Mucosa of gallbladder (tissue), 1 donor: ENCODE measurements around the gene DHX34. TPM values are rescaled to one million over a fixed set of nuclear protein-coding genes. Genes with fewer than 3 reads are reported as not detected.
"Not testable (repeated sequence)": the region's sequence is repeated elsewhere in the genome, so short reads cannot be mapped to it uniquely, and the experiment has no call there.

Experiments used
- DNase-seq: peaks from one replicate; pipeline ENCODE4 v3.0.0-alpha.2; 2020; ENCODE audit warnings: low spot score
- total RNA-seq: library from RNA; stranded (reverse); gene quantifications from one replicate; pipeline ENCODE4 v1.2.1, GENCODE V29; 2021
- donor health status: DM: no; HTN: no; CAD: no.

DHX34 gene, protein sequence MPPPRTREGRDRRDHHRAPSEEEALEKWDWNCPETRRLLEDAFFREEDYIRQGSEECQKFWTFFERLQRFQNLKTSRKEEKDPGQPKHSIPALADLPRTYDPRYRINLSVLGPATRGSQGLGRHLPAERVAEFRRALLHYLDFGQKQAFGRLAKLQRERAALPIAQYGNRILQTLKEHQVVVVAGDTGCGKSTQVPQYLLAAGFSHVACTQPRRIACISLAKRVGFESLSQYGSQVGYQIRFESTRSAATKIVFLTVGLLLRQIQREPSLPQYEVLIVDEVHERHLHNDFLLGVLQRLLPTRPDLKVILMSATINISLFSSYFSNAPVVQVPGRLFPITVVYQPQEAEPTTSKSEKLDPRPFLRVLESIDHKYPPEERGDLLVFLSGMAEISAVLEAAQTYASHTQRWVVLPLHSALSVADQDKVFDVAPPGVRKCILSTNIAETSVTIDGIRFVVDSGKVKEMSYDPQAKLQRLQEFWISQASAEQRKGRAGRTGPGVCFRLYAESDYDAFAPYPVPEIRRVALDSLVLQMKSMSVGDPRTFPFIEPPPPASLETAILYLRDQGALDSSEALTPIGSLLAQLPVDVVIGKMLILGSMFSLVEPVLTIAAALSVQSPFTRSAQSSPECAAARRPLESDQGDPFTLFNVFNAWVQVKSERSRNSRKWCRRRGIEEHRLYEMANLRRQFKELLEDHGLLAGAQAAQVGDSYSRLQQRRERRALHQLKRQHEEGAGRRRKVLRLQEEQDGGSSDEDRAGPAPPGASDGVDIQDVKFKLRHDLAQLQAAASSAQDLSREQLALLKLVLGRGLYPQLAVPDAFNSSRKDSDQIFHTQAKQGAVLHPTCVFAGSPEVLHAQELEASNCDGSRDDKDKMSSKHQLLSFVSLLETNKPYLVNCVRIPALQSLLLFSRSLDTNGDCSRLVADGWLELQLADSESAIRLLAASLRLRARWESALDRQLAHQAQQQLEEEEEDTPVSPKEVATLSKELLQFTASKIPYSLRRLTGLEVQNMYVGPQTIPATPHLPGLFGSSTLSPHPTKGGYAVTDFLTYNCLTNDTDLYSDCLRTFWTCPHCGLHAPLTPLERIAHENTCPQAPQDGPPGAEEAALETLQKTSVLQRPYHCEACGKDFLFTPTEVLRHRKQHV
- total RNA-seq, result 19.1 TPM

DNA sequence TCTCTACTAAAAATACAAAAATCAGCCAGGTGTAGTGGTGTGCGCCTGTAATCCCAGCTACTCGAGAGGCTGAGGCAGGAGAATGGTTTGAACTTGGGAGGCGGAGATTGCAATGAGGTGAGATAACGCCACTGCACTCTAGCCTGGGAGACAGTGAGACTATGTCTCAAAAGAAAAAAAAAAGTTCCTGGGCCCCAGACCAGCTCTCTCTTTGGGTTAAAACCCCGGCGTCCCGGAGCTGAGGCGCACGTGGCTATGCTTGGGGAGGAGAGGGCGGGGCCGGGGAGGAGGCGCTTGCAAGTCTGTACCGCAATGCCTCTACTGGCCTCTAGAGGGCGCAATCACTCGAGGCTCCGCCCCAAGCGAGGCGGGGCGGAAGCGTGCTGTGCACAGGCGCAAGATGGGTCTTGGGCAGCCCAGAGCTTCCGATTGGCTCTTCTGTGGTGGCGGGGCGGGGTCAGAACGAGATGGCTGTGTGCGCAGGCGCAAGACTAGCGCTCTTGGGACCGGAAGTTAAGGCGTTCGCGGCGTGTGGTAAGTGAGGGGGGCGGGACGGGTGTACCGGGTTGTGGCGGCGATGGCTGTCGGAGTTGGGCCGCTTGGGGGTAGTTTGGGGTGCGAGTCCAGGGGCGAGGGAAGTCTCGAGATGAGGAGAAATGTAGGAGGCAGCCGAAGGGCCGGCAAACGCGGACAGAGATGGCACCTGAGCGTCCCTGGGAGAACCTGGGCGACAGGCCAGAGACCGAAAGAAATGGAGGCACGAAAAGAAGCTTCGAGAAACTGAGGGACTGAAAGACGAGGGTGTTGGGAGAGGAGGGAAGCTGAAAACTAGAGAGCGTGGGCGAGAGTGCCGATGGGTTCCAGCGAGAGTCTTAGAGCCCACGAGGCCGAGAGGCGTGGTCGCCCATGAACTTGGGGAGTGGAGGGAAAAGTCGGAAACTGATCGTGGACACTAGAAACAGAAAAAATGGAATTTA, at the start of gene DHX34:
DHX34 (plus strand) TSS at position 497 of the 977 bp plus-strand sequence. CDS start 3,716 bp downstream, outside the sequence.
- DNase-seq, result peak; percentile 100

DNA sequence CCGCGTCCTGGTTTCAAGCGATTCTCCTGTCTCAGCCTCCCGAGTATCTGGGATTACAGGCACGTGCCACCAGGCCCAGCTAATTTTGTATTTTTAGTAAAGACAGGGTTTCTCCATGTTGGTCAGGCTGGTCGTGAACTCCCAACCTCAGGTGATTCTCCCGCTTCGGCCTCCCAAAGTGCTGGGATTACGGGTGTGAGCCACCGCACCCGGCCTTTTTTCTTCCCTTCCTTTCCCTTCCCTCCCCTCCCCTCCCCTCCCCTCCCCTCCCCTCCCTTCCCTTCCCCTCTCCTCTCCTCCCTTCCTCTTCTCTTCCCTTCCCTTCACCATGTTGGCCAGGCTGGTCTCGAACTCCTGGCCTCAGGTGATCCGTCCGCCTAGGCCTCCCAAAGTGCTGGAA, 48.2 kb upstream of the DHX34 start:
- DNase-seq, result not testable (repeated sequence)

DNA sequence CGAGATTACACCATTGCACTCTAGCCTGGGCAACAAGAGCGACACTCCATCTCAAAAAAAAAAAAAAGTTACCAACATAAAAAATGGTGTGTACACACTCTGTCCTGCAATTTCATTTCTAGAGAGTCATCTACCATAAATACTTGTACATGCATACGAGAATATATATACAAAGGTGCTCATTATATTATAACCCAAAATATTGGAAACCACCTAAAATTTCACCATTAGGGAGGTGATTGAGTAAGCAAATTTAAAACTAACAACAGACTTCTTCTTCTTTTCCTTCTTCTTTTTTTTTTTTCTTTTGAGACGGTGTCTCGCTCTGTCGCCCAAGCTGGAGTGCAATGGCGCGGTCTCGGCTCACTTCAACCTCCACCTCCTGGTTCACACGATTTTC, 46.9 kb upstream of the DHX34 start:
- no peak for DNase-seq

DNA sequence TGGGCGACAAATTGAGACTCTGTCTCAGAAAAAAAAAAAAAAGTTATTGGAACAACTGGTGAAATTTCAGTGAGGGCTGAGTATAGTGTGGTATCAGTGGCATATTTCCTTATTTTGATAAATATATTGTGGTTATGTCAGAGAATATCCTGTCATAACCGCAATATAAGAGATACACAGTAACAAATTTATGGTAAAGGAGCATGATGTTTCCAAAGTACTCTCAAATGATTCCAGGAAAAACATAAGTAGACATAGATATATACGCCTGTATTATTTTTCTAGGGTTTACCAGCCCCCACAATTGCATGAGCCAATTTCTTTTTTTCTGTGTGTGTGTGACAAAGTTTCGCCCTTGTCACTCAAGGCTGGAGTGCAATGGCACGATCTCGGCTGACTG, 45.1 kb upstream of the DHX34 start:
- no peak for DNase-seq

DNA sequence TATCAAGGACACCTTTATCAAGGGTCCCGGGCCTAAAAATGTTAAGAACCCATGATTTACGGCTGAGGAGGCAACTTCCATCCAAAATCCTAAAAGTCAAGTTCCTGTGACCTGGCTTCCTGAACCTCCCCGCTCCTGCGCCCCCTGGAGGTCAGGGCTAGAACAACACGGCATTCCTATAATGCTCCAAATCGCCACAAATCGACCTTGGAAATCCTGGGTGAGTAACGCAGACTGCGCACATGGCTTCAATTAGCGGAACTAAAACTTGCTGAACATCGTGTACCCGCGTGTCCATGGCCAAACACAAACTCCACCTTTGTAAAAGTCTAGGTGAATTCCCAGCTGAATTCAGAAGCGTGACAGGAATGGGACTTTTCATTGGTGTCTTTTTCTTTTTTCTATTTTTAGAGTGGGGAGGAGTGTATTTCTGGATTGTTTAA, 43.8 kb upstream of the DHX34 start:
- DNase-seq, result peak; percentile 53

DNA sequence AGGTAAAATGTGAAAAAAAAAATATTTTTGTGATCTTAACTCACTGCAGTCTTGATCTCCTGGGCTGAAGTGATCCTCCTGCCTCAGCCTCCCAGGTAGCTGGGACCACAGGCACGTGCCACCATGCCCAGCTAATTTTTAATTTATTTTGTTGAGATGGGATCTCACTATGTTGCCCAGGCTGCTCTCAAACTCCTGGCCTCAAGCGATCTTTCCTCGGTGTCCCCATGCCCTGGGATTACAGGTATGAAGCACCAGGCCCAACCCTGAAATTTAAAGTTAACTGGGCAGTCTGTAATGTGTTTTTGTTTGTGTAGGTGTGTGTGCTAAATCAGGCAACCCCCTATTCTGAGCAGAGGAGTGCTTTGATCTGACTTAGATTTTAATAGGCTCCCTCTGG, 42.8 kb upstream of the DHX34 start:
- DNase-seq, result no peak

DNA sequence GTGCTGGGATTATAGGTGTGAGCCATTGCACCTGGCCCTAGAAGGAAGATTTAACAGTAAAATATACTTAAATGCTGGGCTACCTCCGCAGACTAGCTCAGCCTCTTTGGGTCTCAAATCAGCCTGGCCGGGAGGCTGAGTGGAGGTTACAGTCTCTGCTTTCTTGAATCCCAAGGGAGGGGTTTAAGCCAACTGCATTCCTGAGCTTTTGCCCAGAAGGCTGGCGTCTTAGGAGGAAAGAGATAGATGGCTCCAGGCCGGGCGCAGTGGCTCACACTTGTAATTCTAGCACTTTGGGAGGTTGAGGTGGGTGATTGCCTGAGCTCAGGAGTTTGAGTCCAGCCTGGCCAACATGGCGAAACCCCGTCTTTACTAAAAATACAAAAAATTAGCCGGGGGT, 40.1 kb upstream of the DHX34 start:
- no peak for DNase-seq

DNA sequence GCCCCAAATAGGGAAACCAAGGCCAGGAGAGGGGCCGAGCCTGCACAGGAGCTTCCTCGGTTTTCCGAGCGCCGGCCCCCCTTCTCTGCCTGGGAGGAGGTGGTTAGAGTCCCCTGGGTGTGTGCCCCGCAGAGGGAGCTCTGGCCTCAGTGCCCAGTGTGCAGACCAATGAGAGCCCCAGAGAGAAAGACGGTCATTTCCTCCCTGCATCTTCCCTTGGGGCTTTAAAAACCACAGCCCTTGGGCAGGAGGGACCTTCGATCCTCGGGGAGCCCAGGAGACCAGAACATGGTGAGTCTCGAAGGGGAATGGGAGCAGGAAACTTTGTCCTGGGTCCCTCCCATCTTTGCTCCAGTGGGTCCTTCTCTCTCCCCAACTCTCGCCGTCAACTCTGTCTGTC, 39.5 kb upstream of the DHX34 start, which contains the start of gene C5AR1:
C5AR1 (plus strand) TSS at position 254 of the 400 bp plus-strand sequence; CDS start at position 289, 35 bp downstream.
- no peak for DNase-seq

DNA sequence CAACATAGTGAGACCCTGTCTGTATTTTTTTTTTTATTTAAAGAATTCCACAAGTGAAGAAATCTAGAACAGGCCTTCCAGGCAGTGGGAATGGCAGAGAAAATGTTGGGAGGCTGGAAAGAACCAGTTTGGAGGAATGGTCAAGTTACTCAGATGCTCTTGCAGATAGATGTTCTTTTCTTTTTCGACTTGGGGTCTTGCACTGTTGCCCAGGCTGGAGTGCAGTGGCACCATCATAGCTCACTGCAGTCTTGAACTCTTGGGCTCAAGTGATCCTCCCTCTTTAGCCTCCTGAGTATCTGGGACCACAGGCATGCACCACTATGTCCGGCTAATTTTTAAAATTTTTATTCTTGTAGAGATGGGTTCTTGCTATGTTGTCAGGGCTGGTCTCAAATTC, 38.8 kb upstream of the DHX34 start:
- no peak for DNase-seq

DNA sequence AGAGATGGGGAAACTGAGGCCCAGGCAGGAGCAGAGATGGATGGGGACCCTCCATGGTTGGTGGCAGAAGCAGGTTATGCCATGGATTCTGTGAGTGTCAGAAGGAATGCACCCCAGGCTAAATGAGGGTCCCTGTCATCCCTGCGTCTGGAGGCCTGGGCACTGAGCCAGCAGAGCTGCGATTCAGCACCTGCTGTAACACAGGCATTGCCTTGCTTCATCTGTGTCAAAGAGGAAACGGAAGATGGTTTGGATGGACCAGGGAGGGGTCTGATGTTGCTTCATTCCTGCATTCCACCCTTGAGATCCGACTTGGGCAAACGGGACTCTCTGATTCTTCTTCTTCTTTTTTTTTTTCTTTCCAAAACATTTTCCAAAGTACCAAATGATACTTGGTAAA, 38.3 kb upstream of the DHX34 start:
- no peak for DNase-seq

DNA sequence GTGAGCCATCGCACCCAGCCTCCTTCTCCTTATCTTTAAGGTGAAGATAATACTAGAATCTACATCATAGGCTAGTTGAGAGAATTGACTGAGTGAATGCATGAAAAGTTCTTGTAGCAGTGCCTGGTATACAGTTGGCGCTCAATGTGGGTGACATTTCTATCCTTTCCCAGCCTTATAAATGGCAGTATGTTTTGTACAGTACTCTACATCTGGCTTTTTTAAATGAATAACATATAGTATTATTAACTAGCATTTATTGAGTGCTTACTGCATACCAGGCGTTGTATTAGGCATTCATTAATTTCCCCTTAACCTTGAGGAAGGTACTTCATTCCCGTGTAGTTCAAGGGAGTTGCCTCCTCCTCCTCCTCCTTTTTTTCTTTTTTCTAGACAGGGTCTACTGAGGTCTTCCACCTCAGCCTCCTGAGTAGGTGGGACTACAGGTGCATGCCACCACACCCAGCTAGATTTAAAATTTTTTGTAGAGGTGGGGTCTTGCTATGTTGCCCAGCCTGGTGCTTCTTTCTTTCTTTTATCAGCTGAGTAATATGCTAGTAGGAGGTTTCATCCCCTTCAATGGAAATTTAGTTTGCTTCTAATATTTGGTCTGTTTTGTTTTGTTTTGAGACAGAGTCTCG, 36.6 kb upstream of the DHX34 start:
- no peak for DNase-seq

DNA sequence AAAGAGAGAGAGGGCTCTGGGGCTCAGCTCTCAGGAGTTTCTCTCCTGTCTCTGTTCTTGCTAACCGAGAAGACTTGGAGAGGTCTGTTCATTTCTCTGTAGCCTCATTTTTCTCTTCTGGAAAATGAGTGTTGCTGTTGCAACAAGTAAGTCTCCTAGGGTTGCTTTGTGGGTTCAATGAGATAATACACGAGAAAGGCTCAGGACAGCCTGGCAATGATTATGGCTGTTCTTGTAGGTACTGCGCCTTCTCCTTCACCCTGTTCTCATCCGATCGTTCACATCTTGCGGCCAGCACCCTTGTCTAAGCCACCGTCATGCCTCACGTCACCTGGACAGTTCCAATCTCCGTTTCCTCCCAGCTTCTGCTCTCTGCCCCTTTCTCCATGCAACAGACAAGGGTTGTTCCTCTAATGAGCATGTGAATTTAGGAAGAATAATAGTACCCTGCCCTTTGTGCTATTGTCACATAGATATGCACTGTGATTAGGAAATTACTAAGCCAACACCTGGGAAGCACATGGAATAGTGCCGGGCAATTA, 35.3 kb upstream of the DHX34 start:
- DNase-seq, result no peak

DNA sequence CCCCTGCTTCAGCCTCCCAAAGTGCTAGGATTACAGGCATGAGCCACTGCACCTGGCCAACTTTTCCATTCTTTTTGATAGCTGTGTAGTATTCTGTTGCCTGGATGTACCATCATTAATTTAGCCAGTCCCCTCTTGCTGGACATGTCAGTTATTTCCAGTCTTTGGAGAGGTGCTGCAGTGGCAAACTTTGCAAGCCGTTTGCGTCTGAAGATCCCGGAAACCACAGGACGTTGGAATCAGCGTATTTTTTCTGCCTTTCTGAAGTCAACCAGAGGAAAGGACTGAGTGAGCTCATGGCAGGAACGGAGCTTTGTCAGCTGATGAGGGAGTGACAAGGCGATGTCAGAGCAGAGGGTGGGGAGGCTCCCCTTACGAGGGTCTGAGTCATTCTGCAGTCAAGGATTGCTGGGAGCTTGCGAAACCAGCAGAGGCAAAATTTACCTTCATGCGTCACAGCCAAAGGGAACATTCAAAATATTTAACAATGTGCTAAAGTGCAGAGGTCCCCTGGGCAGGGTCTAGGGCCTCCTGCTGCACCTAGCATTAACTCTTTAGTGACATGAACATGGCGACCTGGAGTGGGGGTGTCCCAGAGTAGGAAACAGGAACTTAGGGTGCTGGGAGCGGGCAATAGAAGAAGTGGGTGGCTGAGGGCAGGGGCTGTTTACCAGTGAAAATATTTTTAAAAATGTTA, 33.8 kb upstream of the DHX34 start:
- DNase-seq, result peak; percentile 65

DNA sequence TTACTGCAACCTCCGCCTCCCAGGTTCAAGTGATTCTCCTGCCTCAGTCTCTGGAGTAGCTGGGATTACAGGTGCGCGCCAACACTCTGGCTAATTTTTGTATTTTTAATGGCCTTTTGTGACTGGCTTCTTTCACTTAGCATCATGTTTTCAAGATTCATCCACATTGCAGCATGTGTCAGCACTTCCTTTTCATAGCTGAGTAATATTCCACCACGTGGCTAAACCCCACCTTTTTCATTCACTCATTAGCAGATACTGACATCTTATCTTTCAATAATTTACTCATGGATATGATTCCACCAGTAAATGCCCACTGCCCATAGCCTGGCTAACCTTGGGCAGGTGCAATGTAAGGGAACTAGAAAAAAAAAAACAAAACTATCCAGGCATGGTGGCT, 32.6 kb upstream of the DHX34 start:
- DNase-seq, result no peak

DNA sequence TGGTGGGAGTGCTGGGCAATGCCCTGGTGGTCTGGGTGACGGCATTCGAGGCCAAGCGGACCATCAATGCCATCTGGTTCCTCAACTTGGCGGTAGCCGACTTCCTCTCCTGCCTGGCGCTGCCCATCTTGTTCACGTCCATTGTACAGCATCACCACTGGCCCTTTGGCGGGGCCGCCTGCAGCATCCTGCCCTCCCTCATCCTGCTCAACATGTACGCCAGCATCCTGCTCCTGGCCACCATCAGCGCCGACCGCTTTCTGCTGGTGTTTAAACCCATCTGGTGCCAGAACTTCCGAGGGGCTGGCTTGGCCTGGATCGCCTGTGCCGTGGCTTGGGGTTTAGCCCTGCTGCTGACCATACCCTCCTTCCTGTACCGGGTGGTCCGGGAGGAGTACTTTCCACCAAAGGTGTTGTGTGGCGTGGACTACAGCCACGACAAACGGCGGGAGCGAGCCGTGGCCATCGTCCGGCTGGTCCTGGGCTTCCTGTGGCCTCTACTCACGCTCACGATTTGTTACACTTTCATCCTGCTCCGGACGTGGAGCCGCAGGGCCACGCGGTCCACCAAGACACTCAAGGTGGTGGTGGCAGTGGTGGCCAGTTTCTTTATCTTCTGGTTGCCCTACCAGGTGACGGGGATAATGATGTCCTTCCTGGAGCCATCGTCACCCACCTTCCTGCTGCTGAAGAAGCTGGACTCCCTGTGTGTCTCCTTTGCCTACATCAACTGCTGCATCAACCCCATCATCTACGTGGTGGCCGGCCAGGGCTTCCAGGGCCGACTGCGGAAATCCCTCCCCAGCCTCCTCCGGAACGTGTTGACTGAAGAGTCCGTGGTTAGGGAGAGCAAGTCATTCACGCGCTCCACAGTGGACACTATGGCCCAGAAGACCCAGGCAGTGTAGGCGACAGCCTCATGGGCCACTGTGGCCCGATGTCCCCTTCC, 28.9 kb upstream of the DHX34 start:
- no peak for DNase-seq

DNA sequence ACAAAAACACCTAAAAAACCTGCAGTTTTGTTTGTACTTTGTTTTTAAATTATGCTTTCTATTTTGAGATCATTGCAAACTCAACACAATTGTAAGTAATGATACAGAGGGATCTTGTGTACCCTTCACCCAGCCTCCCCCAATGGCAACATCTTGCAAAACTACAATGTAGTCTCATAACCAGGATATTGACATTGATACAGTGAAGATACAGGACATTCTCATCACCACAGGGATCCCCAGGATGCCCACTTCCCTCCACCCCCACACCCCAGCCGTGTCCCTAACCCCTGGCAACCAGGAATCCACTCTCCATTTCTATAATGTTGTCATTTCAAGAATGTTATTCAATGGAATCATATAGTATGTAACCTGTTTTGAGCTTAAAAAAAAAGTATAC, 27.5 kb upstream of the DHX34 start:
- no peak for DNase-seq

DNA sequence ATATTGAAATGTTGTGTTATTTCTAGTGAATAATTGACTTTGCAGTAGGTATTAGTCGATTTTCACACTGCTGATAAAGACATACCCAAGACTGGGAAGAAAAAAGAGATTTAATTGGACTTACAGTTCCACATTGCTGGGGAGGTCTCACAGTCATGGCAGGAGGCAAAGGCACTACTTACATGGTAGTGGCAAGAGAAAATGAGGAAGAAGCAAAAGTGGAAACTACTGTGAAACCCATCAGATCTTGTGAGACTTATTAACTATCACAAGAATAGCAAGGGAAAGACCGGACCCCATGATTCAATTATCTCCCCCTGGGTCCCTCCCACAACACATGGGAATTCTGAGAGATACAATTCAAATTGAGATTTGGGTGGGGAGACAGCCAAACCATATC, 27.1 kb upstream of the DHX34 start:
- no peak for DNase-seq

DNA sequence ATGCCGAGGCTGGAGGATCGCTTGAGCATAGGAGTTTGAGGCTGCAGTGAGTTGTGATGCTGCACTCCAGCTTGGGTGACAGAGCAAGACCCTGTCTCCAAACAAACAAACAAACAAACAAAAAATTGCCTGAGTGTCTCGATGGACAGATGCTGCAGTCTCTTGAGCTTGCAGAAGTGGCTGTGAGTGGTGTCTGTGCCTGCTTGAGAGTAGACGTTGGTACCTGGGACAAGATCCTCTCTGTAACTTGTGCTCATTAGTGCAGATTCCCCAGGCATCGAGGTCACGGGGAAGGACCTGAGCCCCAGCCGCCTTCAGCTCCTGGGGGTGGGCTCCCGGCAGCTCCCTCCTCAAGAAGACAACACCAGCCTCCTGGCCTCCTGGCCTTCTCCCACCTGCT, 25.7 kb upstream of the DHX34 start:
- DNase-seq, result no peak
